Ovary (tissue), 9 donors: ENCODE results near the gene REEP5. TPM values are rescaled to one million over a fixed set of nuclear protein-coding genes. Genes with fewer than 3 reads are reported as not detected.
A peak's percentile ranks its signal among the peaks of the same experiment; 100 is the strongest.

Experiments
- DNase-seq, 5 donors: peaks; one replicate each; pipeline ENCODE4 v3.0.0-alpha.2; 2019 to 2020
- H3K27ac ChIP-seq, 2 donors: fragments of 200-600 bp; one replicate each; pipeline versions ENCODE4 v1.5.1 to v1.8.0; 2019 to 2022
- H3K27me3 ChIP-seq: fragments of 200-600 bp; one replicate; pipeline ENCODE4 v1.8.0; 2022
- H3K36me3 ChIP-seq: fragments of 200-600 bp; sonication (generic); one replicate; pipeline ENCODE4 v1.5.1; 2019
- H3K4me1 ChIP-seq: one replicate; pipeline ENCODE4 v1.8.1; 2013; ENCODE audit warnings: mild to moderate bottlenecking, moderate library complexity; ENCODE audit not compliant: insufficient read depth
- H3K4me3 ChIP-seq: fragments of 200-600 bp; sonication (generic); one replicate; pipeline ENCODE4 v1.5.1; 2017
- H3K9me3 ChIP-seq, 2 donors: fragments of 200-600 bp in 1 of 2; sonication (generic) in 1 of 2; one replicate each; pipeline versions ENCODE4 v1.5.1 to v1.8.1; 2013 to 2019; ENCODE audit warnings: mild to moderate bottlenecking in 1 of 2, moderate library complexity in 1 of 2
- CTCF ChIP-seq, 3 donors: fragments of 450-650 bp in 2 of 3; fragments of 200-600 bp in 1 of 3; IDR thresholded peaks; one replicate each; pipeline versions ENCODE4 v1.5.1 to v1.8.0; 2016 to 2022; ENCODE audit warnings: antibody characterized with exemption in 3 of 3, mild to moderate bottlenecking in 1 of 3
- EP300 ChIP-seq: sonication (generic); formaldehyde crosslinking; IDR thresholded peaks from one replicate; pipeline ENCODE4 v1.6.1; 2017; ENCODE audit warnings: antibody characterized with exemption
- POLR2A ChIP-seq: fragments of 450-650 bp; IDR thresholded peaks from one replicate; pipeline ENCODE4 v1.6.1; 2017; ENCODE audit warnings: antibody characterized with exemption, mild to moderate bottlenecking, moderate library complexity
- WGBS, 3 donors: extraction: QIAGEN DNeasy Blood & Tissue Kit in 1 of 3; methylation state at CpG; one replicate each; pipeline versions ENCODE4 v1.1.5 to v1.1.7; 2013 to 2017; 5-methylcytosine and 5-hydroxymethylcytosine counted together
- intact Hi-C, 4 donors: fragments of 100-400 bp; cut with DNase I; formaldehyde crosslinking; loops; one replicate each; pipeline versions ENCODE4 v1.11.0 to v1.15.1; 2022 to 2023
- polyA plus RNA-seq, 2 donors: library from polyadenylated mRNA; stranded (reverse); fragments of 200-250 nt in 1 of 2; fragments of 350-450 nt in 1 of 2; fragmentation: Illumina TruSeq in 1 of 2; extraction: RNeasy Lipid Tissue Mini Kit (QIAGEN cat#74804) in 1 of 2; gene quantifications; one replicate each; pipeline ENCODE4 v1.2.3, GENCODE V29; 2013 to 2014
- total RNA-seq, 7 donors: library from RNA; depleted of rRNA in 2 of 7; stranded (reverse); fragments of >200 nt in 2 of 7; fragmentation: NEBNext Ultra II Directional in 3 of 7; extraction: Animal tissue kit (Norgen Biotek cat#: 25700) in 3 of 7; gene quantifications; one replicate each; pipeline versions ENCODE4 v1.1.0 to v1.2.4, GENCODE V29; 2016 to 2023
- donor health status: DM: no; HTN: no; CAD: no; lungs with moderate emphysema.
- donor health status: DM: no; HTN: no; CAD: no.
- donor health status: Bipolar disorder and iron deficiency.
- donor health status: DM: yes; HTN: yes; CAD: no.
- donor health status: DM: no; HTN: no; CAD: no.
- donor health status: DM: yes; HTN: yes; CAD: no.

The REEP5 gene
- total and polyA plus RNA-seq, 9 donors: 50.2 to 90.4 (median 67.6) TPM

- intact Hi-C loops: no loop called here
- Histone ChIP-seq H3K27ac (no peak overlapping the region), H3K4me3 (no peak overlapping the region), H3K9me3 (no peaks in the 10 kb centered on the region), H3K4me1 (peaks cover 3% of the 10 kb centered on the region), H3K27me3 (no peaks in the 10 kb centered on the region), H3K36me3 (no peaks in the 10 kb centered on the region)
- DNase-seq: peak; percentile 65 to 83 (median 69)
- TF ChIP-seq POLR2A: no peak
- no peak for TF ChIP-seq CTCF (IDR thresholded peaks at IDR 0.05)
- no peak for TF ChIP-seq EP300
- WGBS, 3 donors: 18 to 25% (median 22%) methylated on average over 5 of the region's 5 CpGs
These were observed 36.4 kb upstream of the REEP5 start for GRCh38 chr5:112958093-112959088.

- 55 to 57% (median 57%) methylated on average over 2 of the region's 2 CpGs for WGBS, 3 donors
- TF ChIP-seq CTCF (IDR thresholded peaks at IDR 0.05) (no peak), EP300 (no peak), POLR2A (no peak)
- no peak for DNase-seq
- Histone ChIP-seq H3K9me3 (no peaks in the 10 kb centered on the region), H3K27me3 (no peaks in the 10 kb centered on the region), H3K4me3 (no peak overlapping the region), H3K36me3 (no peaks in the 10 kb centered on the region), H3K27ac (no peak overlapping the region), H3K4me1 (peaks cover 3% of the 10 kb centered on the region)
- intact Hi-C loops: no loop called here
These were observed 35.2 kb upstream of the REEP5 start for GRCh38 chr5:112957036-112957808.

- TF ChIP-seq POLR2A: no peak
- TF ChIP-seq CTCF (IDR thresholded peaks at IDR 0.05): no peak
- no peak for DNase-seq
- H3K36me3 ChIP-seq: no peaks in the 10 kb centered on the region
- WGBS, 3 donors: 27 to 53% (median 39%) methylated on average over 3 of the region's 3 CpGs
- no peaks in the 10 kb centered on the region for H3K9me3 ChIP-seq
- H3K4me3 ChIP-seq: no peak overlapping the region
- peaks cover 3% of the 10 kb centered on the region for H3K4me1 ChIP-seq
- no peaks in the 10 kb centered on the region for H3K27me3 ChIP-seq
- no peak overlapping the region for H3K27ac ChIP-seq
- intact Hi-C loops: no loop called here
These were observed 34.6 kb upstream of the REEP5 start for GRCh38 chr5:112956606-112957005.

GRCh38 chr5:112951124-112951702, 29.2 kb upstream of the REEP5 start:
- Histone ChIP-seq H3K4me3 (no peak overlapping the region), H3K9me3 (no peaks in the 10 kb centered on the region), H3K36me3 (no peaks in the 10 kb centered on the region), H3K27me3 (no peaks in the 10 kb centered on the region), H3K4me1 (no peaks in the 10 kb centered on the region), H3K27ac (no peak overlapping the region)
- TF ChIP-seq POLR2A (no peak), CTCF (IDR thresholded peaks at IDR 0.05) (no peak), EP300 (no peak)
- WGBS, 3 donors: 92 to 95% (median 94%) methylated on average over 12 of the region's 12 CpGs
- DNase-seq: no peak
- intact Hi-C loops: no loop called here
